HepG2 (cell line): Measurements from ENCODE around the gene ZNF683. TPM values are rescaled to one million over a fixed set of nuclear protein-coding genes. Genes with fewer than 3 reads are reported as not detected.
A peak's percentile ranks its signal among the peaks of the same experiment; 100 is the strongest.

Experiments
- ATAC-seq: fragments of 200-7000 bp; cut with Tn5 transposase; 3 replicates; pipeline ENCODE4 v1.9.1; 2020; ENCODE audit warnings: mild to moderate bottlenecking, moderate library complexity
- BruUV-seq: library from RNA; stranded (reverse); fragments of 400-500 nt; replicated peaks from 2 replicates; lab custom pipeline; 2021; lab: Mats Ljungman, UMichigan
- CTCF ChIA-PET: fragments of 300-600 bp; formaldehyde crosslinking; extraction: SDS; loops from one replicate; lab custom pipeline; 2021; ENCODE audit warnings: low total read pairs, inconsistent platforms, low intra/inter-chr PET ratio; lab: Yijun Ruan, JAX
- POLR2A ChIA-PET: fragments of 350-600 bp; sonication (Branson Sonifier 250); formaldehyde crosslinking; loops from one replicate; lab custom pipeline; 2020; ENCODE audit warnings: antibody characterized with exemption, inconsistent platforms; lab: Yijun Ruan, JAX
- DNase-seq: peaks from one replicate; pipeline ENCODE4 v3.0.0-alpha.2; 2015; ENCODE audit warnings: low spot score
- FAIRE-seq: peaks from 3 replicates; lab custom pipeline; 2011; peaks lifted over from hg19 to GRCh38; lab: Jason Lieb, UNC
- H2AFZ ChIP-seq: one replicate; pipeline ENCODE4 v1.6.1; 2011; ENCODE audit warnings: low read length, inconsistent platforms
- H3K27ac ChIP-seq: fragments of 300-600 bp; 3 replicates; pipeline ENCODE4 v1.8.0; 2011; ENCODE audit warnings: mixed run types, mild to moderate bottlenecking, mixed read lengths, low read length, inconsistent platforms; ENCODE audit not compliant: insufficient read depth; ENCODE audit errors: extremely low read length
- H3K27me3 ChIP-seq, 2 experiments: fragments of 200-600 bp in 1 of 2; 2 replicates in 1 of 2; 3 replicates in 1 of 2; pipeline versions ENCODE4 v1.6.0 to v1.8.0; 2011; ENCODE audit warnings: low read length in 2 of 2, mild to moderate bottlenecking in 2 of 2, moderate library complexity in 2 of 2, inconsistent platforms in 1 of 2; ENCODE audit not compliant: insufficient read depth in 2 of 2, control insufficient read depth in 1 of 2
- H3K36me3 ChIP-seq, 2 experiments: fragments of 200-600 bp in 1 of 2; replicated peaks in 1 of 2; 2 replicates in 1 of 2; 3 replicates in 1 of 2; pipeline versions ENCODE4 v1.5.1 to v1.8.0; 2011; ENCODE audit warnings: low read length in 2 of 2, inconsistent platforms in 1 of 2; ENCODE audit not compliant: insufficient read depth in 2 of 2, control insufficient read depth in 1 of 2
- H3K4me1 ChIP-seq: 2 replicates; pipeline ENCODE4 v1.5.1; 2012; ENCODE audit warnings: low read length, inconsistent platforms; ENCODE audit not compliant: insufficient read depth
- H3K4me2 ChIP-seq: 2 replicates; pipeline ENCODE4 v1.6.0; 2011; ENCODE audit warnings: low read depth, low read length, inconsistent platforms
- H3K4me3 ChIP-seq, 3 experiments: fragments of 200-600 bp in 1 of 3; sonication (generic), shearing (Covaris generic) in 1 of 3; replicated peaks in 1 of 3; 2 replicates each; pipeline ENCODE4 v1.5.1; 2011 to 2016; ENCODE audit warnings: low read length in 3 of 3, inconsistent platforms in 2 of 3, low read depth in 2 of 3, mild to moderate bottlenecking in 2 of 3, control low read depth in 1 of 3, mixed read lengths in 1 of 3; ENCODE audit not compliant: insufficient read depth in 1 of 3
- H3K79me2 ChIP-seq: one replicate; pipeline ENCODE4 v1.6.1; 2011; ENCODE audit warnings: low read length, inconsistent platforms; ENCODE audit not compliant: insufficient read depth
- H3K9ac ChIP-seq: 2 replicates; pipeline ENCODE4 v1.6.0; 2011; ENCODE audit warnings: mild to moderate bottlenecking, low read depth, low read length, inconsistent platforms; ENCODE audit not compliant: insufficient read depth
- H3K9me3 ChIP-seq: 2 replicates; pipeline ENCODE4 v1.5.1; 2012; ENCODE audit warnings: mild to moderate bottlenecking, low read length
- H4K20me1 ChIP-seq: 2 replicates; pipeline ENCODE4 v1.6.0; 2011; ENCODE audit warnings: inconsistent platforms, mild to moderate bottlenecking, low read length, moderate library complexity; ENCODE audit not compliant: insufficient read depth
- ATF7 ChIP-seq, 2 experiments: fragments of 450-650 bp in 1 of 2; sonication (generic) in 1 of 2; formaldehyde crosslinking in 1 of 2; IDR thresholded peaks; 2 replicates each; pipeline versions ENCODE4 v1.4.0 to v1.6.1; 2016 to 2020; ENCODE audit warnings: antibody characterized with exemption in 1 of 2, mild to moderate bottlenecking in 1 of 2, missing genetic modification reagents in 1 of 2
- CEBPB ChIP-seq: IDR thresholded peaks from 2 replicates; pipeline ENCODE4 v1.6.1; 2011; ENCODE audit warnings: low read depth, low read length, improper control_type of control experiment, borderline replicate concordance
- MIER3 ChIP-seq: IDR thresholded peaks from 2 replicates; pipeline ENCODE4 v1.6.1; 2016; ENCODE audit warnings: missing compliant biosample characterization, borderline replicate concordance
- POLR2AphosphoS5 ChIP-seq: IDR thresholded peaks from 2 replicates; pipeline ENCODE4 v1.6.1; 2012; ENCODE audit warnings: low read depth, low read length
- SAFB2 ChIP-seq: sonication (generic); formaldehyde crosslinking; IDR thresholded peaks from 2 replicates; pipeline ENCODE4 v1.5.1; 2020; ENCODE audit warnings: missing genetic modification reagents, low read depth, mild to moderate bottlenecking, borderline replicate concordance
- ZNF138 ChIP-seq: sonication (generic); formaldehyde crosslinking; IDR thresholded peaks from 2 replicates; pipeline ENCODE4 v1.5.0; 2020; ENCODE audit warnings: mild to moderate bottlenecking, low read depth, missing genetic modification reagents
- ZNF761 ChIP-seq: sonication (generic); formaldehyde crosslinking; conservative IDR thresholded peaks from 2 replicates; pipeline ENCODE4 v1.4.0; 2020; ENCODE audit warnings: mild to moderate bottlenecking, missing genetic modification reagents
- WGBS: methylation state at CpG from one replicate; pipeline ENCODE4 v1.1.6; 2017; ENCODE audit warnings: low lambda C conversion rate; 5-methylcytosine and 5-hydroxymethylcytosine counted together
- in situ Hi-C: cut with HindIII; loops from 2 replicates; pipeline ENCODE4 v1.10.0; 2017; ENCODE audit warnings: low pct_unique_long_range_greater_than_20kb; ENCODE audit not compliant: extremely low pct_ligation_motif_present
- intact Hi-C: fragments of 100-400 bp; cut with micrococcal nuclease; formaldehyde crosslinking; loops from one replicate; pipeline ENCODE4 v1.10.0; 2022; ENCODE audit not compliant: unreplicated experiment
- polyA plus RNA-seq, 8 experiments: library from polyadenylated mRNA; depleted of rRNA in 3 of 8; stranded (reverse) in 7 of 8; unstranded in 1 of 8; fragments of >200 nt; fragmentation: Illumina TruSeq in 4 of 8; extraction: Trizol in 4 of 8; gene quantifications; 2 replicates each; pipeline versions ENCODE4 v1.2.1 to v1.2.3, GENCODE V29; 2011 to 2016; ENCODE audit warnings: low read depth in 4 of 8, missing spikeins in 1 of 8, mixed read lengths in 1 of 8; ENCODE audit not compliant: insufficient read depth in 1 of 8
- total RNA-seq, 5 experiments: library from RNA; depleted of rRNA; stranded (reverse); fragments of >200 nt; fragmentation: Illumina TruSeq; extraction: Trizol; gene quantifications; 2 replicates each; pipeline ENCODE4 v1.2.3, GENCODE V29; 2016; ENCODE audit warnings: low read depth in 1 of 5
- TF ChIP-seq, protein P1 (sequence below): sonication (generic); formaldehyde crosslinking; IDR thresholded peaks from 2 replicates; pipeline ENCODE4 v1.5.1; 2020; ENCODE audit warnings: mild to moderate bottlenecking, missing genetic modification reagents, moderate library complexity
- TF ChIP-seq, protein P2 (sequence below): sonication (generic); formaldehyde crosslinking; IDR thresholded peaks from 2 replicates; pipeline ENCODE4 v1.5.0; 2020; ENCODE audit warnings: mild to moderate bottlenecking, missing genetic modification reagents
- TF ChIP-seq, protein P3 (sequence below): sonication (generic); formaldehyde crosslinking; IDR thresholded peaks from 2 replicates; pipeline ENCODE4 v1.4.0; 2020; ENCODE audit warnings: missing genetic modification reagents, borderline replicate concordance

The ZNF683 gene
- total and polyA plus RNA-seq, 2 of the 13 experiments (the other 11 are each of a cell fraction or from before 2014, with no cell fraction given) = not detected

DNA sequence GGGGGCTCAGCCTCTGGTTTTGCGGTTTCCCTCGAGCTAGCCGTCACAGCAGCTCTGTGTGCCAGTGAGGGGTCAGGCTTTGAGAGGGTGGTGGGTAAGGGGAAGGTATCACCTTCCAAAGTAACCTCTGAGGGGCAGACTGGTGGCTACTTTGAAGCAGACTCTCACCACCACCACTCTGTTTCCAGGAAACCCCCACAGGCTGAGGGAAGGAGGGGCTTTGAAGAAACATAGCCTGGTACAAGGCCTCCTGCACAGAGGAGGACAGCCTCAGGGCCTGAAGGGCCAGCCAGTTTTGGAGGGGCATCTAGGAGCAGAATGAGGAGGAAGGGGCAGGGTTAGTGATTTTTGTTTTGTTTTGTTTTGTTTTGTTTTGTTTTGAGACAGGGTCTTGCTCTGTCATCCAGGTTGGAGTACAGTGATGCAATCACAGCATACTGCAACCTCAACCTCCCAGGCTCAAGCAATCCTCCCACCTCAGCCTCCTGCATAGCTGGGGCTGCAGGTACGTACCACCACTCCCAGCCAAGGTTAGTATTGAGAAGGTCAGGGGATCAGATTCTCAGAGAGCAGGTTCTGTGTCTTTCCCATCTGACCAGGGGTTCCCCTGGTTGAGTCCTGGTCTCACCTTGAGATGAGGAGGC lies 17.2 kb upstream of the ZNF683 start:
- no TSS peak for BruUV-seq
- TF ChIP-seq CEBPB = 0 out of 2 replicates have a peak, but pooled peaks have one; percentile 10
- TF ChIP-seq, protein P1, sequence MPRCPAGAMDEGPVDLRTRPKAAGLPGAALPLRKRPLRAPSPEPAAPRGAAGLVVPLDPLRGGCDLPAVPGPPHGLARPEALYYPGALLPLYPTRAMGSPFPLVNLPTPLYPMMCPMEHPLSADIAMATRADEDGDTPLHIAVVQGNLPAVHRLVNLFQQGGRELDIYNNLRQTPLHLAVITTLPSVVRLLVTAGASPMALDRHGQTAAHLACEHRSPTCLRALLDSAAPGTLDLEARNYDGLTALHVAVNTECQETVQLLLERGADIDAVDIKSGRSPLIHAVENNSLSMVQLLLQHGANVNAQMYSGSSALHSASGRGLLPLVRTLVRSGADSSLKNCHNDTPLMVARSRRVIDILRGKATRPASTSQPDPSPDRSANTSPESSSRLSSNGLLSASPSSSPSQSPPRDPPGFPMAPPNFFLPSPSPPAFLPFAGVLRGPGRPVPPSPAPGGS (CRISPR knock-in tag) = no peak
- no peak for TF ChIP-seq ZNF761 (CRISPR knock-in tag)
- no peak for TF ChIP-seq MIER3 (CRISPR knock-in tag)
- TF ChIP-seq SAFB2 (CRISPR knock-in tag) = no peak
- TF ChIP-seq, protein P2, sequence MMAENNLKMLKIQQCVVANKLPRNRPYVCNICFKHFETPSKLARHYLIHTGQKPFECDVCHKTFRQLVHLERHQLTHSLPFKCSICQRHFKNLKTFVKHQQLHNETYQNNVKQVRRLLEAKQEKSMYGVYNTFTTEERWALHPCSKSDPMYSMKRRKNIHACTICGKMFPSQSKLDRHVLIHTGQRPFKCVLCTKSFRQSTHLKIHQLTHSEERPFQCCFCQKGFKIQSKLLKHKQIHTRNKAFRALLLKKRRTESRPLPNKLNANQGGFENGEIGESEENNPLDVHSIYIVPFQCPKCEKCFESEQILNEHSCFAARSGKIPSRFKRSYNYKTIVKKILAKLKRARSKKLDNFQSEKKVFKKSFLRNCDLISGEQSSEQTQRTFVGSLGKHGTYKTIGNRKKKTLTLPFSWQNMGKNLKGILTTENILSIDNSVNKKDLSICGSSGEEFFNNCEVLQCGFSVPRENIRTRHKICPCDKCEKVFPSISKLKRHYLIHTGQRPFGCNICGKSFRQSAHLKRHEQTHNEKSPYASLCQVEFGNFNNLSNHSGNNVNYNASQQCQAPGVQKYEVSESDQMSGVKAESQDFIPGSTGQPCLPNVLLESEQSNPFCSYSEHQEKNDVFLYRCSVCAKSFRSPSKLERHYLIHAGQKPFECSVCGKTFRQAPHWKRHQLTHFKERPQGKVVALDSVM (CRISPR knock-in tag) = peak; percentile 80
- TF ChIP-seq ZNF138 = no peak
- no peak for TF ChIP-seq POLR2AphosphoS5
- TF ChIP-seq ATF7 (IDR thresholded peaks at IDR 0.05) = 0 out of 2 replicates have a peak, but pooled peaks have one; percentile 17
- TF ChIP-seq ATF7 (CRISPR knock-in tag; IDR thresholded peaks at IDR 0.05) = no peak
- TF ChIP-seq, protein P3, sequence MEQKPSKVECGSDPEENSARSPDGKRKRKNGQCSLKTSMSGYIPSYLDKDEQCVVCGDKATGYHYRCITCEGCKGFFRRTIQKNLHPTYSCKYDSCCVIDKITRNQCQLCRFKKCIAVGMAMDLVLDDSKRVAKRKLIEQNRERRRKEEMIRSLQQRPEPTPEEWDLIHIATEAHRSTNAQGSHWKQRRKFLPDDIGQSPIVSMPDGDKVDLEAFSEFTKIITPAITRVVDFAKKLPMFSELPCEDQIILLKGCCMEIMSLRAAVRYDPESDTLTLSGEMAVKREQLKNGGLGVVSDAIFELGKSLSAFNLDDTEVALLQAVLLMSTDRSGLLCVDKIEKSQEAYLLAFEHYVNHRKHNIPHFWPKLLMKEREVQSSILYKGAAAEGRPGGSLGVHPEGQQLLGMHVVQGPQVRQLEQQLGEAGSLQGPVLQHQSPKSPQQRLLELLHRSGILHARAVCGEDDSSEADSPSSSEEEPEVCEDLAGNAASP (CRISPR knock-in tag) = no peak
- WGBS = 71% methylated on average over 4 of the region's 4 CpGs
- DNase-seq (no peak), ATAC-seq (no peak), FAIRE-seq (no peak)
- intact Hi-C loops = no loop called here
- H3K4me1 ChIP-seq = peaks cover 55% of the 10 kb centered on the region
- ChIA-PET CTCF (interaction anchor here (3.3 kb wide), 1 partner anchor 104 kb away, joined by 22 read pairs; no protein-coding TSS in a partner anchor), POLR2A (interaction anchor here (1.4 kb wide), 1 partner anchor 39 kb away, joined by 10 read pairs; no protein-coding TSS in a partner anchor)
- H3K9me3 ChIP-seq = no peaks in the 10 kb centered on the region
- no peaks in the 10 kb centered on the region for H4K20me1 ChIP-seq
- H3K27me3 ChIP-seq = no peaks in the 10 kb centered on the region; a peak in 1 of 5 replicates
- no peak overlapping the region for H3K9ac ChIP-seq
- no peak overlapping the region for H3K4me2 ChIP-seq
- no peak overlapping the region for H3K27ac ChIP-seq
- in situ Hi-C loops = loop anchor here (5.0 kb wide), 1 partner anchor 107 kb away; the partner anchor contains the start of gene SH3BGRL3
- no peak overlapping the region for H3K4me3 ChIP-seq
- H3K36me3 ChIP-seq = no peaks in the 10 kb centered on the region
- no peak overlapping the region for H2AFZ ChIP-seq
- no peaks in the 10 kb centered on the region for H3K79me2 ChIP-seq
